Caco-2 (cell line): ENCODE results near the gene CCDC185. TPM values are rescaled to one million over a fixed set of nuclear protein-coding genes. Genes with fewer than 3 reads are reported as not detected.
A peak's percentile ranks its signal among the peaks of the same experiment; 100 is the strongest.

Experiments used
- BruUV-seq: library from RNA; stranded (reverse); fragments of 400-500 nt; replicated peaks from 2 replicates; lab custom pipeline; 2021; lab: Mats Ljungman, UMichigan
- CTCF ChIA-PET: fragments of 300-600 bp; sonication (Branson Sonifier 250); formaldehyde crosslinking; loops from one replicate; lab custom pipeline; 2022; ENCODE audit warnings: antibody characterized with exemption; lab: Charles Lee
- POLR2A ChIA-PET: fragments of 300-600 bp; sonication (Branson Sonifier 250); formaldehyde crosslinking; loops from one replicate; lab custom pipeline; 2022; ENCODE audit warnings: antibody characterized with exemption; lab: Charles Lee
- DNase-seq, 2 experiments: peaks; one replicate each; pipeline versions ENCODE4 v3.0.0 to v3.0.0-alpha.2; 2020 to 2022
- H3K27me3 ChIP-seq: replicated peaks from 2 replicates; pipeline ENCODE4 v1.6.0; 2011; ENCODE audit warnings: low read length; ENCODE audit not compliant: control insufficient read depth, insufficient read depth
- H3K36me3 ChIP-seq: 2 replicates; pipeline ENCODE4 v1.5.1; 2011; ENCODE audit warnings: low read length; ENCODE audit not compliant: control insufficient read depth, insufficient read depth
- H3K4me1 ChIP-seq: fragments of 250-450 bp; sonication (Bioruptor Pico); 2 replicates; pipeline ENCODE4 v1.5.1; 2020; ENCODE audit warnings: mild to moderate bottlenecking
- H3K4me3 ChIP-seq: 2 replicates; pipeline ENCODE4 v1.5.1; 2011; ENCODE audit warnings: low read depth, mild to moderate bottlenecking, control low read depth, low read length
- H3K9me3 ChIP-seq: fragments of 250-450 bp; sonication (Bioruptor Pico); 2 replicates; pipeline ENCODE4 v1.5.1; 2020; ENCODE audit warnings: mild to moderate bottlenecking, moderate library complexity
- H3K27ac Mint-ChIP-seq: one replicate; pipeline ENCODE4 v1.8.0; 2022; ENCODE audit warnings: mixed read lengths; ENCODE audit not compliant: unreplicated experiment
- H3K27me3 Mint-ChIP-seq: one replicate; pipeline ENCODE4 v1.8.0; 2022; ENCODE audit warnings: mixed read lengths; ENCODE audit not compliant: insufficient read depth, unreplicated experiment
- H3K36me3 Mint-ChIP-seq: one replicate; pipeline ENCODE4 v1.8.0; 2022; ENCODE audit warnings: mild to moderate bottlenecking, mixed read lengths; ENCODE audit not compliant: insufficient read depth, unreplicated experiment
- H3K4me1 Mint-ChIP-seq: one replicate; pipeline ENCODE4 v1.8.0; 2022; ENCODE audit warnings: low read depth, mixed read lengths; ENCODE audit not compliant: unreplicated experiment
- H3K4me3 Mint-ChIP-seq: one replicate; pipeline ENCODE4 v1.8.0; 2022; ENCODE audit warnings: mild to moderate bottlenecking, moderate library complexity, mixed read lengths; ENCODE audit not compliant: unreplicated experiment
- H3K9me3 Mint-ChIP-seq: one replicate; pipeline ENCODE4 v1.8.0; 2022; ENCODE audit warnings: mixed read lengths; ENCODE audit not compliant: unreplicated experiment
- CTCF ChIP-seq, 2 experiments: fragments of 200-600 bp in 1 of 2; IDR thresholded peaks; 1 replicate in 1 of 2; 2 replicates in 1 of 2; pipeline versions ENCODE4 v1.5.1 to v1.8.0; 2011 to 2022; ENCODE audit warnings: antibody characterized with exemption in 1 of 2, control low read depth in 1 of 2, inconsistent platforms in 1 of 2, low read depth in 1 of 2, low read length in 1 of 2, mild to moderate bottlenecking in 1 of 2, moderate library complexity in 1 of 2; ENCODE audit not compliant: insufficient read depth in 1 of 2, severe bottlenecking in 1 of 2, unreplicated experiment in 1 of 2
- intact Hi-C: fragments of 100-400 bp; cut with micrococcal nuclease; formaldehyde crosslinking; loops from one replicate; pipeline ENCODE4 v1.10.0; 2022; ENCODE audit not compliant: unreplicated experiment
- total RNA-seq: library from RNA; stranded (reverse); gene quantifications from 2 replicates; pipeline ENCODE4 v1.2.3, GENCODE V29; 2022

CCDC185 gene
- total RNA-seq, 1 experiment from 2014 or later, result not detected

GRCh38 chr1:223358826-223359225 is 34.4 kb upstream of the CCDC185 start:
- no peaks in the 10 kb centered on the region; the same call in 1 of the 2 replicates for H3K4me1 ChIP-seq
- H3K27me3 ChIP-seq, result no peaks in the 10 kb centered on the region; the same call in 1 of the 2 replicates
- Mint-ChIP-seq H3K9me3 (no peaks in the 10 kb centered on the region), H3K27me3 (no peaks in the 10 kb centered on the region), H3K4me3 (no peak overlapping the region), H3K27ac (no peak overlapping the region), H3K4me1 (peaks cover 13% of the 10 kb centered on the region), H3K36me3 (no peaks in the 10 kb centered on the region)
- H3K36me3 ChIP-seq, result no peaks in the 10 kb centered on the region
- intact Hi-C loops, result no loop called here
- CTCF ChIA-PET, result interaction anchor here (0.7 to 1.6 kb wide), 3 partner anchors 9 to 225 kb away, joined by 3 to 4 read pairs (median 3); no protein-coding TSS in a partner anchor
- no TSS peak for BruUV-seq
- H3K4me3 ChIP-seq, result no peak overlapping the region
- POLR2A ChIA-PET, result no interaction called here
- TF ChIP-seq CTCF (IDR thresholded peaks at IDR 0.05; ENCODE audit: insufficient read depth in 1 of 2, low read depth in 1 of 2, low read length in 1 of 2, severe bottlenecking in 1 of 2, unreplicated experiment in 1 of 2), result peak in 1 of 2 experiments; percentile 1
- H3K9me3 ChIP-seq, result no peaks in the 10 kb centered on the region
- DNase-seq, result no peak

GRCh38 chr1:223363057-223363855 is 30.0 kb upstream of the CCDC185 start:
- Mint-ChIP-seq H3K27me3 (no peaks in the 10 kb centered on the region), H3K36me3 (no peaks in the 10 kb centered on the region), H3K9me3 (no peaks in the 10 kb centered on the region), H3K4me1 (peaks cover 5% of the 10 kb centered on the region), H3K27ac (peak overlapping the region; percentile 11), H3K4me3 (peak overlapping the region; percentile 92)
- CTCF ChIA-PET, result interaction anchor here (0.5 to 3.1 kb wide), 6 partner anchors 54 to 320 kb away, joined by 3 to 19 read pairs (median 6); no protein-coding TSS in a partner anchor
- POLR2A ChIA-PET, result interaction anchor here (0.9 kb wide), 1 partner anchor 60 kb away, joined by 3 read pairs; no protein-coding TSS in a partner anchor
- Histone ChIP-seq H3K9me3 (no peaks in the 10 kb centered on the region), H3K36me3 (no peaks in the 10 kb centered on the region), H3K4me1 (no peaks in the 10 kb centered on the region; the same call in 1 of the 2 replicates), H3K4me3 (peak overlapping the region; percentile 42), H3K27me3 (no peaks in the 10 kb centered on the region; the same call in 1 of the 2 replicates)
- peak; percentile 30 to 34 for DNase-seq
- intact Hi-C loops, result loop anchor here (5.0 kb wide), 3 partner anchors 96 to 231 kb away; no protein-coding TSS in a partner anchor
- TF ChIP-seq CTCF (IDR thresholded peaks at IDR 0.05; ENCODE audit: insufficient read depth in 1 of 2, low read depth in 1 of 2, low read length in 1 of 2, severe bottlenecking in 1 of 2, unreplicated experiment in 1 of 2), result no peak
- BruUV-seq, result no TSS peak
